A549 treated with AZD2906 at 1 μM for 4 hours (cell line): Measurements from ENCODE around the gene RBM42. TPM values are rescaled to one million over a fixed set of nuclear protein-coding genes. Genes with fewer than 3 reads are reported as not detected.

ENCODE experiments used
- total RNA-seq: library from RNA; stranded (reverse); fragments of 200-300 nt; extraction: Qiagen RNA extraction; gene quantifications from 5 replicates; pipeline ENCODE4 v1.2.3, GENCODE V29; 2022

Gene RBM42
- total RNA-seq = 150 to 223 TPM (median 210 TPM) in 5 replicates

GRCh38 chr19:35628565-35629331 lies at the start of gene RBM42:
Gene RBM42, plus strand, starts transcription at chr19:35629036. Its CDS starts 118 bp downstream, at chr19:35629154.

GRCh38 chr19:35585848-35586247 lies 43.0 kb upstream of the RBM42 start, which contains the start of gene PMIS2:
Gene PMIS2, plus strand, starts transcription at chr19:35586173. Its CDS starts 87 bp downstream, at chr19:35586260.

GRCh38 chr19:35612559-35613321 lies 16.1 kb upstream of the RBM42 start, which contains the start of gene HAUS5:
Gene HAUS5, plus strand, starts transcription at chr19:35612735. Its CDS starts 60 bp downstream, at chr19:35612795.

GRCh38 chr19:35641515-35642151 lies 12.8 kb downstream of the RBM42 start, which contains the start of gene ETV2:
Gene ETV2, plus strand, starts transcription at chr19:35641745. Its CDS starts 716 bp downstream, at chr19:35642461.

GRCh38 chr19:35648017-35648961 lies 19.5 kb downstream of the RBM42 start, which contains the start of gene COX6B1:
Gene COX6B1, plus strand, starts transcription at chr19:35648323. Its CDS starts 2,921 bp downstream, at chr19:35651244.

GRCh38 chr19:35666251-35666913 lies 37.5 kb downstream of the RBM42 start, which contains the start of gene UPK1A:
Gene UPK1A, plus strand, starts transcription at chr19:35666517. Its CDS starts 296 bp downstream, at chr19:35666813.

Other genes with a start within 250 kb of the RBM42 start
- 0.02 TPM in 1 of 5 replicates, not detected in the others for gene FFAR2, start 180.8 kb upstream of the RBM42 start, total RNA-seq
- gene KRTDAP, start 138.6 kb upstream of the RBM42 start, total RNA-seq = not detected in 5 replicates
- 34.4 to 41.4 TPM (median 35.8 TPM) in 5 replicates for gene DMKN, start 115.4 kb upstream of the RBM42 start, total RNA-seq
- gene SBSN, start 100.7 kb upstream of the RBM42 start, total RNA-seq = 3.5 to 4.0 TPM (median 3.9 TPM) in 5 replicates
- gene GAPDHS, start 95.6 kb upstream of the RBM42 start, total RNA-seq = 0.08 to 0.14 TPM (median 0.10 TPM) in 5 replicates
- gene TMEM147, start 83.4 kb upstream of the RBM42 start, total RNA-seq = 346 to 443 TPM (median 420 TPM) in 5 replicates
- gene ATP4A, start 65.4 kb upstream of the RBM42 start, total RNA-seq = 0.06 to 0.14 TPM (median 0.13 TPM) in 4 of 5 replicates, not detected in the other
- not detected in 5 replicates for gene PMIS2, start 42.9 kb upstream of the RBM42 start, total RNA-seq
- 11.1 to 17.3 TPM (median 14.6 TPM) in 5 replicates for gene HAUS5, start 16.3 kb upstream of the RBM42 start, total RNA-seq
- gene ETV2, start 12.7 kb downstream of the RBM42 start, total RNA-seq = 1.7 to 3.4 TPM (median 2.7 TPM) in 5 replicates
- 1,342 to 1,451 TPM (median 1,370 TPM) in 5 replicates for gene COX6B1, start 19.3 kb downstream of the RBM42 start, total RNA-seq
- 0.55 to 1.1 TPM (median 1.1 TPM) in 5 replicates for gene UPK1A, start 37.5 kb downstream of the RBM42 start, total RNA-seq
- gene ZBTB32, start 75.5 kb downstream of the RBM42 start, total RNA-seq = 0.05 TPM in 1 of 5 replicates, not detected in the others
- gene KMT2B, start 89.0 kb downstream of the RBM42 start, total RNA-seq = 49.7 to 60.0 TPM (median 57.9 TPM) in 5 replicates
- gene IGFLR1, start 113.4 kb downstream of the RBM42 start, total RNA-seq = 10.9 to 12.5 TPM (median 11.8 TPM) in 5 replicates
- 22.6 to 29.2 TPM (median 25.6 TPM) in 5 replicates for gene U2AF1L4, start 116.4 kb downstream of the RBM42 start, total RNA-seq
- gene PSENEN, start 116.6 kb downstream of the RBM42 start, total RNA-seq = 266 to 332 TPM (median 283 TPM) in 5 replicates
- gene LIN37, start 119.5 kb downstream of the RBM42 start, total RNA-seq = 23.0 to 28.0 TPM (median 24.5 TPM) in 5 replicates
- gene HSPB6, start 128.0 kb downstream of the RBM42 start, total RNA-seq = 0.08 to 0.34 TPM (median 0.24 TPM) in 5 replicates
- 21.4 to 27.1 TPM (median 26.4 TPM) in 5 replicates for gene PROSER3, start 129.1 kb downstream of the RBM42 start, total RNA-seq
- 5.4 to 7.6 TPM (median 5.9 TPM) in 5 replicates for gene ARHGAP33, start 146.5 kb downstream of the RBM42 start, total RNA-seq
- 0.14 to 0.56 TPM (median 0.23 TPM) in 5 replicates for gene PRODH2, start 183.8 kb downstream of the RBM42 start, total RNA-seq
- gene NPHS1, start 223.5 kb downstream of the RBM42 start, total RNA-seq = 0.34 to 0.71 TPM (median 0.49 TPM) in 5 replicates
- gene KIRREL2, start 227.9 kb downstream of the RBM42 start, total RNA-seq = 0.39 to 0.59 TPM (median 0.44 TPM) in 5 replicates
- gene APLP1, start 239.5 kb downstream of the RBM42 start, total RNA-seq = 70.1 to 97.9 TPM (median 93.9 TPM) in 5 replicates